OCI-LY1 (cell line): Measurements from ENCODE around the gene CLDN3.

Source experiments
- H2AFZ ChIP-seq: fragments of 200-600 bp; sonication (generic), shearing (Covaris generic); 2 replicates; pipeline ENCODE4 v1.6.0; 2014; ENCODE audit warnings: antibody characterized with exemption, mild to moderate bottlenecking, low read length
- H3F3A ChIP-seq: fragments of 200-600 bp; sonication (generic), shearing (Covaris generic); 2 replicates; pipeline ENCODE4 v1.6.0; 2014; ENCODE audit warnings: mild to moderate bottlenecking, antibody characterized with exemption, low read length, moderate library complexity; ENCODE audit not compliant: insufficient read depth
- H3K27ac ChIP-seq: fragments of 200-600 bp; sonication (generic); 2 replicates; pipeline ENCODE4 v1.5.1; 2014; ENCODE audit warnings: low read length, mixed run types, mild to moderate bottlenecking, low read depth; ENCODE audit not compliant: poor library complexity, severe bottlenecking
- H3K27me3 ChIP-seq: fragments of 200-600 bp; sonication (generic); 2 replicates; pipeline ENCODE4 v1.6.0; 2014; ENCODE audit warnings: antibody characterized with exemption, mild to moderate bottlenecking, low read length, moderate library complexity; ENCODE audit not compliant: insufficient read depth
- H3K36me3 ChIP-seq: fragments of 200-600 bp; sonication (generic); 2 replicates; pipeline ENCODE4 v1.6.1; 2014; ENCODE audit warnings: mild to moderate bottlenecking, antibody characterized with exemption, low read length, moderate library complexity, mixed read lengths; ENCODE audit not compliant: insufficient read depth
- H3K4me1 ChIP-seq: fragments of 200-600 bp; sonication (generic); 2 replicates; pipeline ENCODE4 v1.5.1; 2014; ENCODE audit warnings: mild to moderate bottlenecking, low read length, moderate library complexity; ENCODE audit not compliant: insufficient read depth, severe bottlenecking
- H3K4me2 ChIP-seq: fragments of 200-600 bp; sonication (generic), shearing (Covaris generic); 2 replicates; pipeline ENCODE4 v1.6.1; 2014; ENCODE audit warnings: low read length
- H3K4me3 ChIP-seq: fragments of 200-600 bp; sonication (generic); 2 replicates; pipeline ENCODE4 v1.5.1; 2014; ENCODE audit warnings: low read length, low read depth, mild to moderate bottlenecking, mixed read lengths; ENCODE audit not compliant: poor library complexity, severe bottlenecking
- H3K79me2 ChIP-seq: fragments of 200-600 bp; shearing (Covaris generic); 2 replicates; pipeline ENCODE4 v1.6.1; 2016; ENCODE audit warnings: mixed run types, low read length, mixed read lengths; ENCODE audit not compliant: insufficient read depth
- H3K9ac ChIP-seq: fragments of 200-600 bp; sonication (generic), shearing (Covaris generic); 2 replicates; pipeline ENCODE4 v1.6.1; 2014; ENCODE audit warnings: mild to moderate bottlenecking, low read length, mixed read lengths
- H3K9me2 ChIP-seq: fragments of 200-600 bp; sonication (generic), shearing (Covaris generic); 2 replicates; pipeline ENCODE4 v1.6.1; 2014; ENCODE audit warnings: low read depth, mild to moderate bottlenecking, low read length, mixed read lengths
- H3K9me3 ChIP-seq: fragments of 200-600 bp; shearing (Covaris generic); 2 replicates; pipeline ENCODE4 v1.6.1; 2014; ENCODE audit warnings: low read length, mixed read lengths
- H4K20me1 ChIP-seq: fragments of 200-600 bp; sonication (generic), shearing (Covaris generic); 2 replicates; pipeline ENCODE4 v1.6.0; 2016; ENCODE audit warnings: mild to moderate bottlenecking, low read length; ENCODE audit not compliant: insufficient read depth
- EZH2 ChIP-seq: fragments of 200-600 bp; sonication (generic), shearing (Covaris generic); IDR thresholded peaks from 2 replicates; pipeline ENCODE4 v1.8.0; 2017; ENCODE audit warnings: borderline replicate concordance, mixed run types, mild to moderate bottlenecking, antibody characterized with exemption, low read length, moderate library complexity, mixed read lengths
- TF ChIP-seq, protein P1 (sequence below): fragments of 200-600 bp; sonication (generic), shearing (Covaris generic); IDR thresholded peaks from 2 replicates; pipeline ENCODE4 v1.5.1; 2017; ENCODE audit warnings: mild to moderate bottlenecking, antibody characterized with exemption, low read length, moderate library complexity, mixed read lengths

Gene CLDN3

DNA sequence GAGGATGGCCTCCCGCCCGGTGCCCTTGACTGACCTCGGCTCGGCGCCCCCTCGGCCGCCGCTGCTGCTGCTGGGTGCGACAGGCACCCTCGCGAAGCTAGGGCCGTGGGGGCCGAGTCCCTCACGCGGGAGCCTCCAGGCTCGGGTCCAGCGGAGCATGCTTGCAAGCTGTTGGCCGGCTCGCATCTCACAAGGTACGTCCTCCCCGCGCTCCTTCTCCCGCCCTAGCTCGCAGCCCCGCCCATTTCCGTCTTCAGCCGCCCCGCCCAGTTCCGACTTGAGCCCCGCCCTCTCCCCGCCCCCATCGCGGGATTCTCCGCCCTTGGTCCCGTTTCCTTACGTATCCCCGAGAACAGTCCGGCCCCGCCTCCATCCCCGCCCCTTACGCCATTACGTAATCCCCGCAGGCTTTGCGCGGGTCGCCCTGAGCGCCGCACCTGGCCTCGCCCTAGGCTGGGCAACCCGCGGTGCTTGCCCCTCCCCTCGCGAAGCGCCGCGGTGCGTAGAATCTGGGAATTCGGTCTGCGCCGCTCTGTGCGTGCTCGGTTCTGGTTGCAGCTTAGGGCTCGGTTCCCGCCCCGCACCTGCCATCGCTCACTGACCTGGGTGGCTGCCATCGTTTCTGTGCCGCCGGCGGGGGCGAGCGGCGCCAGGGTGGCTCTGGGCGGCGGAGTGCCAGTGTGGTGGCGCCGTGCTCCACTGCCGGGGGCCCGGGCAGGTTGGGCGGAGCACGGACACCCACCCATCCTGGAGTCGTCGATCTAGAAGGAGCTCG lies 31.3 kb downstream of the CLDN3 start, which contains the start of gene ABHD11:
Gene ABHD11, minus strand, starts transcription at position 191 of the 775 bp plus-strand sequence. Its CDS starts 32 bp downstream, at position 159.
- Histone ChIP-seq H3K4me3 (peak within 1 kb of the TSS; percentile 82), H3K36me3 (peaks cover 16% of the 10 kb centered on the region), H4K20me1 (no peaks in the 10 kb centered on the region), H3K79me2 (no peaks in the 10 kb centered on the region), H3K27ac (peak within 1 kb of the TSS; percentile 70), H3K4me1 (peaks cover 22% of the 10 kb centered on the region), H2AFZ (peak within 1 kb of the TSS; percentile 42), H3K9me3 (no peaks in the 10 kb centered on the region), H3K4me2 (peak within 1 kb of the TSS; percentile 76), H3K9ac (peak within 1 kb of the TSS; percentile 85), H3K27me3 (no peaks in the 10 kb centered on the region), H3F3A (no peaks in the 10 kb centered on the region), H3K9me2 (no peaks in the 10 kb centered on the region)
- TF ChIP-seq EZH2 = no peak
- TF ChIP-seq, protein P1, sequence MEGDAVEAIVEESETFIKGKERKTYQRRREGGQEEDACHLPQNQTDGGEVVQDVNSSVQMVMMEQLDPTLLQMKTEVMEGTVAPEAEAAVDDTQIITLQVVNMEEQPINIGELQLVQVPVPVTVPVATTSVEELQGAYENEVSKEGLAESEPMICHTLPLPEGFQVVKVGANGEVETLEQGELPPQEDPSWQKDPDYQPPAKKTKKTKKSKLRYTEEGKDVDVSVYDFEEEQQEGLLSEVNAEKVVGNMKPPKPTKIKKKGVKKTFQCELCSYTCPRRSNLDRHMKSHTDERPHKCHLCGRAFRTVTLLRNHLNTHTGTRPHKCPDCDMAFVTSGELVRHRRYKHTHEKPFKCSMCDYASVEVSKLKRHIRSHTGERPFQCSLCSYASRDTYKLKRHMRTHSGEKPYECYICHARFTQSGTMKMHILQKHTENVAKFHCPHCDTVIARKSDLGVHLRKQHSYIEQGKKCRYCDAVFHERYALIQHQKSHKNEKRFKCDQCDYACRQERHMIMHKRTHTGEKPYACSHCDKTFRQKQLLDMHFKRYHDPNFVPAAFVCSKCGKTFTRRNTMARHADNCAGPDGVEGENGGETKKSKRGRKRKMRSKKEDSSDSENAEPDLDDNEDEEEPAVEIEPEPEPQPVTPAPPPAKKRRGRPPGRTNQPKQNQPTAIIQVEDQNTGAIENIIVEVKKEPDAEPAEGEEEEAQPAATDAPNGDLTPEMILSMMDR = peak; percentile 19; the same call in 1 of the 2 replicates

DNA sequence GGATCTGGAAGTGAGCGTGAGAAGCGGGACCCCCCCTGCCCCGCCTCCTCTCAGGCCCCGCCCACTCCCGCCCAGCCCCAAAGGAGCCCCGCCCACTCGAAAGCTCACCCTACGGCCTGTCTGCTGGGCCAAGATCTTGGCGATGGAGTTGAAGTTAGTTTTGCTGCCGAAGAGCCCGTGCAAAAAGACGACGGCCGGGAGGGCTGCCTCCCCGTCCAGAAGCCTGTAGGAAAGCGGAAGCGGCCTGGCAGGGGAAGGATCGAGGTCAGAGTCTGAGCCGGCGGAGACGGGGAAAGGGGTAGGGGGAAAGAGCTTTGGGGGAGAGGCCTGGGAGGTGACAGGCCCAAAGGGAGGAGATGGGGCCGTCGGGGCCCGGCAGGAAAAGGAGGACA lies 31.9 kb downstream of the CLDN3 start:
- no peaks in the 10 kb centered on the region for H3K27me3 ChIP-seq
- TF ChIP-seq, protein P1 = no peak
- no peak for TF ChIP-seq EZH2
- peak overlapping the region; percentile 76 for H3K4me2 ChIP-seq
- H3F3A ChIP-seq = no peaks in the 10 kb centered on the region
- peaks cover 16% of the 10 kb centered on the region for H3K36me3 ChIP-seq
- H2AFZ ChIP-seq = 0 out of 2 replicates have a peak overlapping the region, but pooled peaks have one; percentile 24
- no peaks in the 10 kb centered on the region for H3K9me3 ChIP-seq
- H3K9ac ChIP-seq = peak overlapping the region; percentile 85
- H3K4me1 ChIP-seq = peaks cover 21% of the 10 kb centered on the region
- H3K27ac ChIP-seq = peak overlapping the region; percentile 70
- H4K20me1 ChIP-seq = no peaks in the 10 kb centered on the region
- no peaks in the 10 kb centered on the region for H3K9me2 ChIP-seq
- H3K79me2 ChIP-seq = no peaks in the 10 kb centered on the region
- peak overlapping the region; percentile 82 for H3K4me3 ChIP-seq

DNA sequence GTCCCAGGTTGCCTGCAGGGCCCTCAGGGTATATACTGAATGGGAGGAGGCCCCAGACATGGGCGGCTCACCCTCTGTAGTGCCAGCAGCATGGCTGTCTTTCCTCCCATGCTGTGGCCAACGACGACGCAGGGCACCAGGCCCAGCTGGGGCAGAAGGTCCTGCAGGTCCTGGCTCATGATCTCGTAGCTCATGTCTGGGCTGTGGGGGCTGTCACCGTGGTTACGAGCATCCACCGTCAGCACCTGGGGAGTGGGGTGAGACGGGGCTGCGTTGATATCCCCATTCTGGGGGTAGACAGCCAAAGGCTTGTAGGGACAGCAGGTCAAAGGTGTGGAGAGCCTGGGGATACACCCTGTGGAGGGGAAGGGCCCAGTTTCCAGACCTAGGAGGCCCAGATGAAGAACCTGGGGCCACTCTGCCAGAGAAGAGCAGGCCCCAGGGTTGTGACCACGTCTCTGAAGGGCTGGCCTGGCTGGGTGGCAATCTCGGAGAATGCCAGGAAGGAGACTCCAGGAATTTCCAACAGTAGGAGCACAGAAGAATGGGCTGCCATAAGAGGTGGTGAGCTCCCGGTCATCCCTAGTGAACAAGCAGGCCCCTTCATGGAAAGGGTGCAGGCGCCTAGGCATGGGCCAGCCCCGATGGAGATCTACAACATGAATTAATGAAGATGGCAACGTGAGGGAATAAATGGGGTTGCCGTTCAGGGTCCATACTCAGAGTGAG lies 32.4 kb downstream of the CLDN3 start:
- Histone ChIP-seq H3K27me3 (no peaks in the 10 kb centered on the region), H3K4me2 (peak overlapping the region; percentile 76), H3K36me3 (peaks cover 16% of the 10 kb centered on the region), H3K27ac (no peak overlapping the region), H2AFZ (no peak overlapping the region), H3K9me2 (no peaks in the 10 kb centered on the region), H3K79me2 (no peaks in the 10 kb centered on the region), H3K4me3 (peak overlapping the region; percentile 82), H4K20me1 (no peaks in the 10 kb centered on the region), H3K9me3 (no peaks in the 10 kb centered on the region), H3K4me1 (peaks cover 15% of the 10 kb centered on the region), H3F3A (no peaks in the 10 kb centered on the region), H3K9ac (peak overlapping the region; percentile 85; the same call in 1 of the 2 replicates)
- TF ChIP-seq EZH2 = no peak
- TF ChIP-seq, protein P1 = no peak
